Activated CD8-positive, alpha-beta T cell treated with anti-CD3 and anti-CD28 coated beads, Interleukin-2, amount 10 ng/mL, durations not matched to agents 7 days and 5 days (primary cell): ENCODE data around the gene EPB42. TPM values are rescaled to one million over a fixed set of nuclear protein-coding genes. Genes with fewer than 3 reads are reported as not detected.

Experiments
- ATAC-seq: fragments of 150-1000 bp; cut with Tn5 transposase; one replicate; pipeline ENCODE4 v1.10.0; 2021; ENCODE audit warnings: moderate library complexity
- CTCF ChIA-PET: fragments of 350-600 bp; sonication (Branson Sonifier 250); formaldehyde crosslinking; loops from one replicate; lab custom pipeline; 2021; ENCODE audit warnings: antibody characterized with exemption; lab: Charles Lee
- POLR2A ChIA-PET: fragments of 350-600 bp; sonication (Branson Sonifier 250); formaldehyde crosslinking; loops from one replicate; lab custom pipeline; 2021; ENCODE audit warnings: antibody characterized with exemption; lab: Charles Lee
- DNase-seq: peaks from one replicate; pipeline ENCODE4 v3.0.0-alpha.2; 2020
- H3K27ac Mint-ChIP-seq: one replicate; pipeline ENCODE4 v1.8.0; 2021; ENCODE audit warnings: mild to moderate bottlenecking, mixed read lengths
- H3K27me3 Mint-ChIP-seq: one replicate; pipeline ENCODE4 v1.8.0; 2021; ENCODE audit warnings: low read depth, mixed read lengths
- H3K36me3 Mint-ChIP-seq: one replicate; pipeline ENCODE4 v1.8.0; 2021; ENCODE audit warnings: low read depth, mixed read lengths
- H3K4me1 Mint-ChIP-seq: one replicate; pipeline ENCODE4 v1.8.0; 2021; ENCODE audit warnings: low read depth, mixed read lengths
- H3K4me3 Mint-ChIP-seq: one replicate; pipeline ENCODE4 v1.8.0; 2021; ENCODE audit warnings: mild to moderate bottlenecking, mixed read lengths
- H3K9me3 Mint-ChIP-seq: one replicate; pipeline ENCODE4 v1.8.0; 2022; ENCODE audit warnings: mixed read lengths; ENCODE audit not compliant: insufficient read depth
- total RNA-seq, 2 experiments: library from RNA; stranded (reverse); gene quantifications; one replicate each; pipeline ENCODE4 v1.2.3, GENCODE V29; 2021

The EPB42 gene
- total RNA-seq, 2 experiments from 2014 or later, result not detected

DNA sequence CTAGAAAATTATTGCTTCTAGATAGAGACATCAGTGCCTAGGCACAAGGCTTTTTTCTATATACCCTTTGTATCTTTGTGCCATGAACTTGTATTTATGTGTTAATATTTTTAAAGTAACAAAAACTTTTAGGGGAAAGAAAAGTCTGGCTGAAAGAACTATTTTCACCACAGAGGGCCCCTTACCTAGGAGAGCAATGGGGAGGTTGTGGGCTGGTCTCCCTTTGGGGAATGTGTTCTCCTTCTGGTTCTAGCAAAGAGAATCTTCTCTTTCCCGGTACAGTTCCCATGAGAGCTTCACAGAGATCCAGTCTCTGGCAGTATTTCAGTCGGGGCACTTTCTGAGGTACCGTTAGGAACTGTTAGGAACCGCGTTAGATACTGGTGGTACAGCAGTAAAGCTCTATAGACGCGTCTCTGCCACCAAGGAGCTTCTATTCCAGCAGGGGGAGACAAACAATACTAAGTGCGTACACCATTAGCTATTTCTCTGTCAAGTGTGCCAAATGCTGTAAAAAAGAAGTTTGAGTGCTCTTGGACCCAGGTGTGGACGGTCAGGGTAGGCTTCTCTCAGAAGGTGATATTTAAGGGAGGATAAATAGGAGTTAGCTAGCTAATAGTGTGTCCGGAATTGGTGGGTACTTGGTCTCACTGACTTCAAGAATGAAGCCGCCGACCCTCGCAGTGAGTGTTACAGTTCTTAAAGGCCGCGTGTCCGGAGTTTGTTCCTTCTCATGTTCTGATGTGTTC is 4.6 kb upstream of the EPB42 start:
- Mint-ChIP-seq H3K27me3 (peaks cover 20% of the 10 kb centered on the region), H3K27ac (no peak overlapping the region), H3K4me1 (peaks cover 6% of the 10 kb centered on the region), H3K36me3 (no peaks in the 10 kb centered on the region), H3K4me3 (no peak overlapping the region), H3K9me3 (no peaks in the 10 kb centered on the region)
- ChIA-PET CTCF (interaction anchor here (0.6 to 13.2 kb wide), 45 partner anchors 11 to 579 kb away, joined by 3 to 274 read pairs (median 5); partner anchors contain the start of genes CCNDBP1, LCMT2, TGM5 and TUBGCP4), POLR2A (interaction anchor here (0.6 to 1.6 kb wide), 3 partner anchors 21 to 61 kb away, joined by 3 to 13 read pairs (median 3); no protein-coding TSS in a partner anchor)
- peak; percentile 99 for ATAC-seq
- DNase-seq, result peak; percentile 78

- peaks cover 20% of the 10 kb centered on the region for H3K27me3 Mint-ChIP-seq
- no peak overlapping the region for H3K27ac Mint-ChIP-seq
- no peak for ATAC-seq
- peaks cover 6% of the 10 kb centered on the region for H3K4me1 Mint-ChIP-seq
- CTCF ChIA-PET, result interaction anchor here (6.5 to 13.2 kb wide), 2 partner anchors 47 to 63 kb away, joined by 155 to 274 read pairs; partner anchors contain the start of gene TGM5
- no peaks in the 10 kb centered on the region for H3K9me3 Mint-ChIP-seq
- POLR2A ChIA-PET, result no interaction called here
- no peak for DNase-seq
- H3K4me3 Mint-ChIP-seq, result no peak overlapping the region
- H3K36me3 Mint-ChIP-seq, result no peaks in the 10 kb centered on the region
These were observed 604 bp upstream of the EPB42 start for GRCh38 chr15:43221422-43221821.

- Mint-ChIP-seq H3K4me1 (no peaks in the 10 kb centered on the region), H3K27me3 (peaks cover 20% of the 10 kb centered on the region), H3K9me3 (no peaks in the 10 kb centered on the region), H3K4me3 (no peak overlapping the region), H3K36me3 (no peaks in the 10 kb centered on the region), H3K27ac (no peak overlapping the region)
- ChIA-PET POLR2A (no interaction called here), CTCF (interaction anchor here (0.9 to 3.1 kb wide), 3 partner anchors 12 to 65 kb away, joined by 3 to 11 read pairs (median 3); no protein-coding TSS in a partner anchor)
- DNase-seq (no peak), ATAC-seq (no peak)
These were observed 589 bp downstream of the EPB42 start for GRCh38 chr15:43219929-43220928.

DNA sequence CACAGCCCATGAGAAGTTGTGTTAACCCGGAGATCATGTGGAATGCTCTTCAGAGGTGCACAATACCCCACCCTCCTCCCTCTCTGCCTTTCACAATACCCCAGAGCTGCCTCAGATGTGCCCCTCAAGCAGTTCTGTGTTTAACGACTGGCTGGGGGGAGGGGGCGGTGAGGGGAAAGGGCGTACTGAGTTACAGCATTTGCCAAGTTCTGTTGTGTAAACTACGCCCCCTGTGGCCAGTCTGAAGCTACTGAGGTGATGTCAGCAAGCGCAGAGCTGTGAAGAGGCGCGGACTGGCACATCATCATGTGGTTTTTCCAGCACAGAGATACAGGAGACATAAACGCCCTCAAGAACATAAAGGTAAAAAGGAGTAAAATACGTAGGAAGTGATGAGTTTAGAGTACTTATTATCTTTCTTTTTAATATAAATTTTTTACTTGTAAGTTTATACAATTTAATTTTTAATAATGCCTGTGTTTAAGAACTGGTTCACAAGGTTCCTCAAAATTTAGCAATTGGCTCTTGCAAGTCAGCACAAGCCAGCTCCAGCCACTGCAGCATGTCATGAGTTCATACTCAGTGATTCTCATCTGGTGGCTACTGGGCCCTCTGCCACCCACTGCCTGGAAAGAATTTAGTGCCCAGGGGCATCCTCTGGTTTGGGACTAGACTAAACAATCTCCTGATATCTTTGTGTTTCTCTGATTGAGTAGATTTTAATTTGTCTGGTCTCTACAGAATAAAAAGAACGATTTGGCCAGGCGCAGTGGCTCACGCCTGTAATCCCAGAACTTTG is 1.7 kb downstream of the EPB42 start:
- DNase-seq (no peak), ATAC-seq (no peak)
- CTCF ChIA-PET, result interaction anchor here (0.9 to 3.1 kb wide), 4 partner anchors 13 to 66 kb away, joined by 3 to 11 read pairs (median 4); no protein-coding TSS in a partner anchor

GRCh38 chr15:43215961-43216360 is 4.9 kb downstream of the EPB42 start:
- Mint-ChIP-seq H3K27me3 (peaks cover 8% of the 10 kb centered on the region), H3K36me3 (no peaks in the 10 kb centered on the region), H3K9me3 (no peaks in the 10 kb centered on the region), H3K4me1 (no peaks in the 10 kb centered on the region), H3K27ac (no peak overlapping the region), H3K4me3 (no peak overlapping the region)
- no peak for ATAC-seq
- POLR2A ChIA-PET, result no interaction called here
- CTCF ChIA-PET, result interaction anchor here (1.0 to 7.3 kb wide), 4 partner anchors 9 to 70 kb away, joined by 3 to 45 read pairs (median 11); no protein-coding TSS in a partner anchor
- DNase-seq, result no peak

More for the DNA sequence above, 1.7 kb downstream of the EPB42 start:
- Mint-ChIP-seq H3K4me3 (no peak overlapping the region), H3K9me3 (no peaks in the 10 kb centered on the region), H3K4me1 (no peaks in the 10 kb centered on the region), H3K36me3 (no peaks in the 10 kb centered on the region), H3K27ac (no peak overlapping the region), H3K27me3 (peaks cover 20% of the 10 kb centered on the region)
- POLR2A ChIA-PET, result no interaction called here

- no peak overlapping the region for H3K4me3 Mint-ChIP-seq
- no peaks in the 10 kb centered on the region for H3K4me1 Mint-ChIP-seq
- H3K36me3 Mint-ChIP-seq, result no peaks in the 10 kb centered on the region
- DNase-seq (no peak), ATAC-seq (no peak)
- peaks cover 4% of the 10 kb centered on the region for H3K27me3 Mint-ChIP-seq
- CTCF ChIA-PET, result interaction anchor here (2.4 to 7.3 kb wide), 3 partner anchors 10 to 71 kb away, joined by 10 to 45 read pairs (median 12); no protein-coding TSS in a partner anchor
- POLR2A ChIA-PET, result no interaction called here
- no peak overlapping the region for H3K27ac Mint-ChIP-seq
- no peaks in the 10 kb centered on the region for H3K9me3 Mint-ChIP-seq
These were observed 6.1 kb downstream of the EPB42 start for GRCh38 chr15:43214592-43215295.

DNA sequence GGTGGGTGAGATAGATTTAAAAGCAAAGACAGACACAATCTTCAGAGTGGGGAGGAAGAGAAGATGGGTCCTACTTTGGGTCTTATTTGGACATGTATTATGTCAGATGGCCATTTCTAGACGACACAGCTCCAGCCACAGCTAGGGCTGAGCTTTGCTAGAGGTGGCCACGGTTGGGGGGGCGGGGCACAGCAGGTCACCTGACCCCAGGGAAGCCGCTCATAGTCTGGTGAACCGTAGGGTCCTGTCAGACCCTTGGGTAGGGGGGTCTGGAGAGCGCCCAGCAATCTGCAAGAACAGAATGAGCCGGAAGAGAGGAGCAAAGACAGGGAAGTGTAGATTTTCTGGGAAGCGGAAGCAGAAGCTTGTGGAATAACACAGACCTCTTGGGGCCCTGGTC is 6.6 kb downstream of the EPB42 start:
- Mint-ChIP-seq H3K27me3 (peaks cover 4% of the 10 kb centered on the region), H3K27ac (no peak overlapping the region), H3K36me3 (no peaks in the 10 kb centered on the region), H3K4me3 (no peak overlapping the region), H3K9me3 (no peaks in the 10 kb centered on the region), H3K4me1 (no peaks in the 10 kb centered on the region)
- DNase-seq (no peak), ATAC-seq (no peak)
- POLR2A ChIA-PET, result no interaction called here
- CTCF ChIA-PET, result interaction anchor here (2.4 to 7.3 kb wide), 2 partner anchors 10 to 11 kb away, joined by 10 to 45 read pairs; no protein-coding TSS in a partner anchor

GRCh38 chr15:43213466-43213865 is 7.4 kb downstream of the EPB42 start:
- no peak overlapping the region for H3K4me3 Mint-ChIP-seq
- peaks cover 4% of the 10 kb centered on the region for H3K27me3 Mint-ChIP-seq
- DNase-seq, result no peak
- ChIA-PET CTCF (interaction anchor here (1.2 to 7.3 kb wide), 2 partner anchors 9 to 12 kb away, joined by 4 to 45 read pairs; no protein-coding TSS in a partner anchor), POLR2A (no interaction called here)
- ATAC-seq, result no peak
- H3K36me3 Mint-ChIP-seq, result no peaks in the 10 kb centered on the region
- no peaks in the 10 kb centered on the region for H3K9me3 Mint-ChIP-seq
- no peaks in the 10 kb centered on the region for H3K4me1 Mint-ChIP-seq
- no peak overlapping the region for H3K27ac Mint-ChIP-seq

DNA sequence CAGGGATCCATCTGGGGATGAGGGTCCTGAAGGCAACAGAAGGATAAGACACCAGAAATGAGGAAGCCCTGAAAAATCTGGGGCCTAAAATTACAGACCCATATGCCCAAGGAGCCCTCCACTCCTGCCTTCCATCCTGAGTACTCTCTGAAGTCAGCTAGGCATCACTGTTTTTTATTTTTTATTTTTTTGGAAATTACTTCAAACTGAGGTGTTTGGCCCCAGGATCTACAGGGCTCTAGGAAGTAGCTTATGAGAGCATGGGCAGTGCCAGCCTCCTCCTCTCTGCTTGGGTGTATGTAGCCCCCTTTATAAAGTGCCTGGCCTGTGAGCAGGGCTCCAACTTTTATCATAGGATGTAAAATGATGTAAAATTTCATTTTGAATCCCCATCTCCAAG is 7.9 kb downstream of the EPB42 start:
- ATAC-seq, result no peak
- POLR2A ChIA-PET, result no interaction called here
- no peaks in the 10 kb centered on the region for H3K9me3 Mint-ChIP-seq

DNA sequence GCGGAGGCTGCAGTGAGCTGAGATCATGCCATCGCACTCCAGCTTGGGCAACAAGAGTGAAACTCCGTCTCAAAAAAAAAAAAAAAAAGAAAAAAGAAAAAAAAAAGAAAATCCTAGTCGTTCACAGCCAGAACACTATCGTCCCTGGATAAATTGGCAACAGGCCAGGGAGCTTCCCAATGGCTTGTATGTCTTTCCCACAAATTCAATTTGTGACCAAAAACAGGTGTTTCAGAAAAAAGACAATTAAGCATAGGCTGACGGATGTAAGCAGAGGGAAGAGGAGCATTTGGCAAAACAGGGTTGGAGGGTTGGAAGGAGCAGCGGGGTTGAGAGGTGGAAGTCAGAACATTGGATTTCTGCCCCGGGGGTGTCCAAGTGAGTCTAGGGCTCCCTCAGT is 8.5 kb downstream of the EPB42 start:
- CTCF ChIA-PET, result interaction anchor here (0.8 to 7.3 kb wide), 4 partner anchors 13 to 73 kb away, joined by 3 to 45 read pairs (median 3); no protein-coding TSS in a partner anchor
- POLR2A ChIA-PET, result no interaction called here
- Mint-ChIP-seq H3K27me3 (peaks cover 3% of the 10 kb centered on the region), H3K4me3 (no peak overlapping the region), H3K9me3 (no peaks in the 10 kb centered on the region), H3K36me3 (no peaks in the 10 kb centered on the region), H3K4me1 (no peaks in the 10 kb centered on the region), H3K27ac (no peak overlapping the region)
- ATAC-seq (no peak), DNase-seq (no peak)

More for the DNA sequence above, 7.9 kb downstream of the EPB42 start:
- Mint-ChIP-seq H3K27me3 (peaks cover 4% of the 10 kb centered on the region), H3K4me3 (no peak overlapping the region), H3K4me1 (no peaks in the 10 kb centered on the region), H3K27ac (no peak overlapping the region), H3K36me3 (no peaks in the 10 kb centered on the region)
- no peak for DNase-seq
- CTCF ChIA-PET, result interaction anchor here (1.0 to 7.3 kb wide), 4 partner anchors 9 to 55 kb away, joined by 3 to 45 read pairs (median 4); no protein-coding TSS in a partner anchor
